ENCODE measurements around the gene RPLP2. TPM values are rescaled to one million over a fixed set of nuclear protein-coding genes. Genes with fewer than 3 reads are reported as not detected.

The RPLP2 gene
- total RNA-seq, 2 donors from 2014 or later = 4,178 to 4,199 TPM

- DNase-seq (no peak), ATAC-seq (no peak)
- Mint-ChIP-seq H3K27ac (no peak overlapping the region), H3K4me3 (no peak overlapping the region), H3K36me3 (ENCODE audit: low read depth) (no peaks in the 10 kb centered on the region), H3K4me1 (peaks cover 2% of the 10 kb centered on the region), H3K27me3 (no peaks in the 10 kb centered on the region)
- no peaks in the 10 kb centered on the region for H3K9me3 ChIP-seq (ENCODE audit: control insufficient read depth, low read length, poor library complexity, severe bottlenecking)
These were observed 39.7 kb upstream of the RPLP2 start for GRCh38 chr11:769887-770641.

- Mint-ChIP-seq H3K4me1 (peaks cover 4% of the 10 kb centered on the region), H3K27ac (no peak overlapping the region), H3K4me3 (no peak overlapping the region), H3K36me3 (ENCODE audit: low read depth) (no peaks in the 10 kb centered on the region), H3K27me3 (no peaks in the 10 kb centered on the region)
- ATAC-seq (no peak), DNase-seq (no peak)
- H3K9me3 ChIP-seq (ENCODE audit: control insufficient read depth, low read length, poor library complexity, severe bottlenecking) = no peaks in the 10 kb centered on the region
These were observed 38.8 kb upstream of the RPLP2 start for GRCh38 chr11:770642-771616.

DNA sequence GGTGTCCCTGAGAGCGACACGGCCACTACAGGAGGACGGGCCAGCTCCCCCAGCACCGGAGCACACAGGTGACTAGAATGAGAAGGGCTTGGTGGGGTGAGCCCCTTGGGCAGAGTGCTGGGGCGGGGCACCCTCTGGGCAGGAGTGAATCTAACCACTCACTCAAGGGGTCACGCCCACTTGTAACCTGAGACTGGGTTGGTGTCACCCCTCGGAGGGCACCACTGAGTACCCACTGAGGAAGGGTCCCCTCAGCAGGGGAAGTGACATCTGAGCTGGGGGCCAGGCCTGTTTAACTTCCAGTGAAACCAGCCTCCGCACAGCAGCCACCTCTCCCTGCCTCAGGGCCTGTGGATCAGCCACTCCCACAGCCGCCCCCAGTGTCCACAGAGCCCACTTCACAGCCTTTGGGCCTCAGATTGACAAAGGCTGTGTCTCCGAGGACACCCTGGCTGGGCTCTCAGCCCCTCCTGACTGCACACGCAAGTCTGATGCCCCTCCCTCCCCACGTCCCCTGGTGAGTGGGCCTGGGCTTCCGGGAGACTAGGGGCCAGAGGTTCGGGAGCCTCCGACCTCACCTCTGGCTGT is 38.1 kb upstream of the RPLP2 start:
- H3K27ac Mint-ChIP-seq = no peak overlapping the region
- ATAC-seq = no peak
- no peaks in the 10 kb centered on the region for H3K9me3 ChIP-seq (ENCODE audit: control insufficient read depth, low read length, poor library complexity, severe bottlenecking)
- no peak overlapping the region for H3K4me3 Mint-ChIP-seq
- H3K36me3 Mint-ChIP-seq (ENCODE audit: low read depth) = no peaks in the 10 kb centered on the region
- no peaks in the 10 kb centered on the region for H3K27me3 Mint-ChIP-seq
- peaks cover 8% of the 10 kb centered on the region for H3K4me1 Mint-ChIP-seq
- DNase-seq = no peak

- H3K27ac Mint-ChIP-seq = no peak overlapping the region
- H3K9me3 ChIP-seq (ENCODE audit: control insufficient read depth, low read length, poor library complexity, severe bottlenecking) = no peaks in the 10 kb centered on the region
- no peaks in the 10 kb centered on the region for H3K27me3 Mint-ChIP-seq
- no peak overlapping the region for H3K4me3 Mint-ChIP-seq
- ATAC-seq (no peak), DNase-seq (no peak)
- no peaks in the 10 kb centered on the region for H3K36me3 Mint-ChIP-seq (ENCODE audit: low read depth)
- H3K4me1 Mint-ChIP-seq = peaks cover 8% of the 10 kb centered on the region
These were observed 37.1 kb upstream of the RPLP2 start for GRCh38 chr11:772429-773390.

- Mint-ChIP-seq H3K4me3 (no peak overlapping the region), H3K36me3 (ENCODE audit: low read depth) (no peaks in the 10 kb centered on the region), H3K27me3 (no peaks in the 10 kb centered on the region), H3K27ac (no peak overlapping the region), H3K4me1 (peaks cover 8% of the 10 kb centered on the region)
- DNase-seq (no peak), ATAC-seq (no peak)
- no peaks in the 10 kb centered on the region for H3K9me3 ChIP-seq (ENCODE audit: control insufficient read depth, low read length, poor library complexity, severe bottlenecking)
These were observed 36.3 kb upstream of the RPLP2 start for GRCh38 chr11:773425-773824.

DNA sequence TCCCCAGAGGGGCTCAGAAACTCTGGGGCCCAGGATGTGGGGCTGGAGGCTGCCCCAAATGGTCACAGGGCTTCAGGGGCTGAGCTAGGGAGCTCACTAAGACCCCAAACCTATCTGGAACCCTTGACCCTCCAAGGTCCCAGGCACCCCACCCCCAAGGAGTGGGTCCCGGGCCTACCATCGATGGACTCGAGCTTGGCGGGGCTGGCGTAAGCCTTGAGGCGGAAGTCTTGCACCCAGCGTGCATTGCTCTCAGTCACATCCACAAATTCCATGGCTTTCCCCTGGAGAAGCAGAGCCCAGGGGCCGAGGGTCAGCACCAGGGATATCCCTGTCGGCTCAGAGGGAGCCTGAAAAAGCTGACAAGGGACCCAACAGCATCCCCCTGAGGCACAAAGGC is 35.9 kb upstream of the RPLP2 start:
- Mint-ChIP-seq H3K27me3 (no peaks in the 10 kb centered on the region), H3K36me3 (ENCODE audit: low read depth) (no peaks in the 10 kb centered on the region), H3K27ac (no peak overlapping the region), H3K4me1 (peaks cover 8% of the 10 kb centered on the region), H3K4me3 (no peak overlapping the region)
- no peak for ATAC-seq
- DNase-seq = no peak
- no peaks in the 10 kb centered on the region for H3K9me3 ChIP-seq (ENCODE audit: control insufficient read depth, low read length, poor library complexity, severe bottlenecking)

DNA sequence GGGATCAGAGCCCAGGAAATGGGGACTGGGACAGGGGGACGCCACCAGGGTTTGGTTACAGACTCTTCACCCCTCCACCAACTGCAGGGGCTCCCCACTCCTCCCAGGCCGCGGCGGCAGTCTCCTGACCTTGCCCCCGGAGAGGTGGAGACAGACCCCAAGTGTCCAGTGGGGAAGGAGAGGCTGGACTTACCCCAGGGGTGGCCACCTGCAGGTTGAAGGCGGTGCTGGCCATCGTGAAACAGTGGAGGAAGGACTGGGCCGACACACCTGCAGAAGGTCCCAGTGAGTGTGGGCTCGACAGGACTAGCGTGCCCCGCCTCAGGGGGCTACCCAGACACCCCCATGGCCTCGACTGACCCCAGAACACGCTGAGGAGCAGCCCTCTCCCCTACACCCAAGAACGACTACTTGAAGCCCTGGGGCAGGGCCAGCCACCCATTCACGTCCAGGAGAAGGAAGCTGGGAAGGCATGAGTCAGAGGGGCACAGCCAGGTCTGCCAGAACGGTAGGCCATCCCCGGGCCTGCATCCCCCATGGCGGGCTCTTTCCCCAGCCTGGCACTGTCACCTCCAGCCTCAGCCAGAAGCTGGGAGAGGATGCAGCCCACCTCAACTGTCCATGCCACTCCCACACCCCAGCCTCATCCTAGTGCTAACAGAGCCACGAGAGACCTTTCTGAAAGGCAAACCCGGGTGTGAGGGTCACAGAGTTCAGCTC is 34.7 kb upstream of the RPLP2 start:
- H3K27me3 Mint-ChIP-seq = no peaks in the 10 kb centered on the region
- H3K27ac Mint-ChIP-seq = peak overlapping the region; percentile 24
- H3K36me3 Mint-ChIP-seq (ENCODE audit: low read depth) = no peaks in the 10 kb centered on the region

GRCh38 chr11:776263-776560 is 33.6 kb upstream of the RPLP2 start:
- ATAC-seq = no peak
- Mint-ChIP-seq H3K4me1 (peaks cover 8% of the 10 kb centered on the region), H3K36me3 (ENCODE audit: low read depth) (no peaks in the 10 kb centered on the region)

More for the DNA sequence above, 34.7 kb upstream of the RPLP2 start:
- H3K4me1 Mint-ChIP-seq = peaks cover 8% of the 10 kb centered on the region
- ATAC-seq = no peak
- H3K4me3 Mint-ChIP-seq = peak overlapping the region; percentile 63
- DNase-seq = no peak
- no peaks in the 10 kb centered on the region for H3K9me3 ChIP-seq (ENCODE audit: control insufficient read depth, low read length, poor library complexity, severe bottlenecking)

DNA sequence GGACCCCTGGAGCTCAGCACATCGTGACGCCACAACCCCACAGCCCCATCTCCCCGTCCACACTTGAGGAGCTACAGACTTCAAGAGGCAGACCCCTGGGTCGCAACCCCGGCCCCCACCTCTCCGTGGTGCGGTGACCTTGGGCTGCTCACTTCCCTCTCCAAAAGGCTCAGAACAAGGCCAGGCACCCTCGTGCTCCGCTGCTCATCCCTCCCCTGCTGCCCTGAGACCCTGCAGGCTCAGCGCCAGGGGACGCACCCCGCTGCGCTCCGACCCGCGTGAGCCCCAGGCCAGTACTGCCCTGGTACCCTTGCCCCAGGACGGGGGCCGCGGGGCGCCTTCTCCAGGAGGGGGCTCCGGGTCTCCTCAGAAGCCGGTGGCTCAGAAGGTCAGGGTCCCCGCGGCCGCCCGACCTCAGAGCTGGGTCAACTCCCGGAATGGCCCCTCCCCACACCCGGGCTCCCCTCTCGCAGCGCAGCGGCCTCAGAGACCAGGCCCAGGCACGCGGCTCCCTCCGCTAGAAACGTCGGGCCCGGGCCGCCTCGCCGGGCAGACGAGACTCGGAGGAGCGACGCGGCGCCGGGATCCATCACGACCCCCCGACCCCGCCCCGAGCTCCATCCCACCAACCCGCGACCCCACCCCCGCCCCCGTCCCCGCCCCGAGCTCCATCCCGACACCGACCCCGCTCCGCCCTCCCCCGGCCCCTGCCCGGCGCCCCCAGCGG is 33.0 kb upstream of the RPLP2 start:
- Mint-ChIP-seq H3K36me3 (ENCODE audit: low read depth) (no peaks in the 10 kb centered on the region), H3K4me1 (peaks cover 8% of the 10 kb centered on the region), H3K27ac (peak overlapping the region; percentile 32), H3K4me3 (peak overlapping the region; percentile 85), H3K27me3 (no peaks in the 10 kb centered on the region)
- H3K9me3 ChIP-seq (ENCODE audit: control insufficient read depth, low read length, poor library complexity, severe bottlenecking) = no peaks in the 10 kb centered on the region
- DNase-seq (no peak), ATAC-seq (peak; percentile 55)

More at GRCh38 chr11:776263-776560, 33.6 kb upstream of the RPLP2 start:
- no peaks in the 10 kb centered on the region for H3K9me3 ChIP-seq (ENCODE audit: control insufficient read depth, low read length, poor library complexity, severe bottlenecking)
- Mint-ChIP-seq H3K27me3 (no peaks in the 10 kb centered on the region), H3K4me3 (peak overlapping the region; percentile 85), H3K27ac (peak overlapping the region; percentile 32)
- DNase-seq = no peak

GRCh38 chr11:777288-778255 is 32.2 kb upstream of the RPLP2 start, which contains the start of gene GATD1:
Gene GATD1 (minus strand): TSS chr11:777487. CDS start chr11:777462, 25 bp downstream.
- no peaks in the 10 kb centered on the region for H3K9me3 ChIP-seq (ENCODE audit: control insufficient read depth, low read length, poor library complexity, severe bottlenecking)
- peak within 1 kb of the TSS; percentile 85 for H3K4me3 Mint-ChIP-seq
- no peaks in the 10 kb centered on the region for H3K27me3 Mint-ChIP-seq
- H3K36me3 Mint-ChIP-seq (ENCODE audit: low read depth) = no peaks in the 10 kb centered on the region
- ATAC-seq = peak; percentile 90
- peaks cover 8% of the 10 kb centered on the region for H3K4me1 Mint-ChIP-seq
- DNase-seq = peak; percentile 92 to 98 (median 95)
- H3K27ac Mint-ChIP-seq = peak within 1 kb of the TSS; percentile 49
